GM18526 (cell line): ENCODE measurements around the gene OSBPL10.

Experiments
- POLR2A ChIP-seq: IDR thresholded peaks from 3 replicates; pipeline ENCODE4 v1.6.1; 2011; ENCODE audit not compliant: insufficient read length; ENCODE audit errors: extremely low read depth

OSBPL10 gene

DNA sequence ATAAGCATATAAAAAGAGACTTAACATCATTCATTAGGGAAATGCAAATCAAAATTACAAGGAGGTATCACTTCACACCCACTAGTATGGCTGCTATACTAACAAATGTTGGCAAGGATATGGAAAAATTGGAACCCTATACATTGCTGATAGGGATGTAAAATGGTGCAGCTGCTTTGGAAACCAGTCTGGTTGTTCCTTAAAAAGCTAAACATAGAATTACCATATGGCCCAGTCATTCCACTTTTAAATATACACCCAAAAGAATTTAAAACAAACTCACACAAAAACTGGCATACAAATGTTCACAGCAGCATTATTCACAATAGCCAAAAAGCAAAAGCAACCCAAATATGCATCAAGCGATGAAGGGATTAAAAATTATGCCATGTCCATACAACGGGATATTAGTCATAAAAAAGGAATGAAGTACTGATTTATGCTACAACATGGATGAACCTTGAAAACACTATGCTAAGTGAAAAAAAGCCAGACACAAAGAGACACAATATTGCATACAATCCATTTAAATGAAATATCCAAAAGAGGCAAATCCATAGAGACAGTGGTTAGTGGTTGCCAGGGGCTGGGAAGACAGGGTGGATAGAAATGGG lies 118.3 kb downstream of the OSBPL10 start:
- no peak for TF ChIP-seq POLR2A

DNA sequence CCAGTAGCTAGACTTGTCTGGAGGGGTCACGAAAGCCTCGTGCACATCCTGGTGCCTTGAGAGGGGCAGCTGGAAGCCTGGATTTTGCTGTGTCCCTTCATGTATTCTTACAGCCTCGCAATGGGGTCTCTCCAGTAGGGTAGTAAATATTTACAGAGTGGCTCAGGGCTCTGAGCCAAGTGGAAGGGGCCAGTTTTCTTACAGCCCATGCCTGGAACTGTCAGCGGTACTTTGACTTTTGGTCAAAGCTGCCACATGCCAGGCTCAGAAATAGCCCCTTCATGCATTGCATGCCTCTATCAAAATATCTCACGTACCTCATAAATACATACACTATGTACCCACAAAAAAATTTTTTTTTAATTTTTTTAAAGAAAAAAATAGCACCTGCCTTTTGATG lies 119.2 kb downstream of the OSBPL10 start:
- no peak for TF ChIP-seq POLR2A

DNA sequence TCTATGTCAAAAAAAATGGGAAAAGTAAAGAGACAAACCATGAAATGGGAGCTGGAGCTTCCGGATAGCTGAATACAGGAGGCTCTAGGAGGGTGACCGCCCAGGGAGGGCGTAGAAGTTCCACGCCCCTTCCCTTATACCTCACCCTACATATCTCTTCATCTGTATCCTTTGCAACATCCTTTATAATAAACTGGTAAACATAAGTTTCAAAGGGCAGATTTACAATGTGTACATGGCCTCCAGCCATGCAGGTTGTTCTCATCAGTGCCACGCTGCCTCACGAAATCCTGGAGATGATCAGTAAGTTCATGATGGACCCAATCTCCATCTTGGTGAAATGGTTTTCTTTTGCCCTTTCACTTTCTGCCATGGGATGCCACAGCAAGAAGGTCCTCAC lies 121.8 kb downstream of the OSBPL10 start:
- no peak for TF ChIP-seq POLR2A

DNA sequence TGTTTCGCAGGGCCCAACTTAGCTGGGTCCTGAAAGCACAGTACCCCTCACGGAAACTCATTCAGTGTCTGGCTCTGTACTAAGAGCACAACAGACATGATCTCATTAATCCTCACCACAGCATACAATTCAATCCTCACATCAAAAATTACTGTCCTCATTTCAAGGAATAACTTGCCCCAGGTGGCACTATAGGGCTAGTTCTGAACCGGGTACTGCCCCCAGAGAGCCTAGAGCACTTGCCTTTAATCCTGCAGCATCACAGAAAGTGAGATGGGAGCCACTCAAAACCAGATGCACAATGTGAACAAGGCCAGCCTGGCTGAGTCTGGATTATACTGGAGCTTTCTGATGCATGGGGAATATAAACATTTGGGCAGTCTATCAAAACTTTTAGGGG lies 122.6 kb downstream of the OSBPL10 start:
- no peak for TF ChIP-seq POLR2A

DNA sequence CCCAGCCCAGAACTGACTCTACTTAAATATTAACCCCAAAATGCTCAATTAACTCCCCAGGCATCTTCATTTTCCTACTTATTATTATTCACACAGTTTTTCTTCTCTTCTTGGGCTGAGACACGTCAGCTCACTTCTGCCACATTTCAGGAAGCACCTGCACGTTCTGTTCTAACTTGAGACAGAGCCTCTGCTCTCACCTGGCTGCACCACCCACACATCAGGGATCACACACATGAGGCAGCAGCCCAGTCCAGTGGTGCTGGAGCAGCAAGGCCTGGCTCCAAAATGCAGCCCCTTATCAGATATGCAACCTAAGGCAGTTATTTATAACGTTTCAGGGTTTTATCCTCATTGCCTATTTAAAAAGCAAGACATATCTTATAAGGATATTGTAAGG lies 127.5 kb downstream of the OSBPL10 start:
- TF ChIP-seq POLR2A = no peak

DNA sequence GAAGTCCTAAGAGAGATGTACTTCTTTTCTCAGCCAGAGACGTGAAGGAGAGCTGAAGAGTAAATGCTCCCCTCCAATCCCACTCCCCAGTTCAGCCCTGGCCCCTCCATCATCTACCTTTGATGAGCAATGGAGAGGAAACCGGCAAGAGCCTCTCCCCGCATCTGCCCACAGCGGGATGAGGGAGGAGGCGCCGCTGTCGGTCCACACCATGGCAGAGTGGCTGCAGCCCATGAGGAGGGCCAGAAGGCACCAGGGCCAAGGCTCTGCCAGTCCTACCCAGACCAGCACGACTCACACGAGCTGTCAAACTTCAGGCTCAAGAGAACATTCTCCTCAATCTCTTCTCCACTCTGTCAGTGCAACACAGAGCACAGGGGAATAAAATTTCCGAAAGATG lies 129.8 kb downstream of the OSBPL10 start:
- no peak for TF ChIP-seq POLR2A

DNA sequence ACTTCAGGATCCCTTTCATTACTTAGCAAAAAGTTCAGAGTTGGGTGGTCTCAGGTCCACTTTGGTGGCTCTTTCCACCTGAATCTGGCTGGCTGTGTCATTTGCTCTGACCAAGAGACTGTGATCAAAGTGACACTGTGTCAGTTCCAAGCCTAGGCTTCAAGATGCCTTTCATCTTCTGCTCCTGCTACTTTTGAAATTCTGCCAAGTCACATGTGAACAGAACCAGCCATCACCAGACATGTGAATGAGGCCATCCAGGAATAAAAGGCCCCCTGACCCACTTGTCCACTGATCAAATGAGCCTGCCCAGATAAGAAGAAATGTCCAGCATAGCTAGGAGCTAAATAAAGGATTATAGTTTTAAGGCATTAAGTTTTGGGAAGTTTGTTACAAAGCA lies 132.2 kb downstream of the OSBPL10 start:
- no peak for TF ChIP-seq POLR2A

DNA sequence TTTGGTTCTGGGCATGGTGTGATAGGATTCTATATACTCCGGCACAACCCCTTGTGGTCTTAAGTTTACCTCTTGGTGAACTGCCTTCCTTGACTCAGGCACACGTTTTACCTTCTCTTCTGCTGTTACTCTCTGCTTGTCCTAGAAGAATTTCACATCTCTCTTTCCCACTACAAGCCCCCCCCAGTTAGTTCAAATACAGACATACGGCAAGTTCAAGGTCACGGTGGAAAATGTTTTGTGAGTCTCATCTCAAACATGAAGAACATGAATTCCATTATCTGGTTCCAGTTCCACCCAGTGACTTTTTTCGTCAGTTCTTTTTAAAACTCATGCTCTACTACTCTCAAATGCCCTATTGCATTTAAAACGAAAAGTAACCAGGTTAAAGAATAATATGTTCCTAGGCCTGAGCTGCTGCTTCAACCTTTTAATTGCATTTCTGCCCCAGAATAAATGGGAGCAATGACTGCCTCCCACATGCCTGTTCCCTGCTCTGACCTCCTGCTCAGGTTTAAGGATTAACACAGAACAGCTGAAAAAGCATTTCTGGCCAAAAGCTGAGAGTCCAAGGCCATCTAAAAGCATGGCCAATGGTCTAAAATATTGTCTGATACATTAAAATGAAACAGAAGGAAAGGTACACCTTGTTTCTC lies 132.8 kb downstream of the OSBPL10 start:
- TF ChIP-seq POLR2A = no peak

DNA sequence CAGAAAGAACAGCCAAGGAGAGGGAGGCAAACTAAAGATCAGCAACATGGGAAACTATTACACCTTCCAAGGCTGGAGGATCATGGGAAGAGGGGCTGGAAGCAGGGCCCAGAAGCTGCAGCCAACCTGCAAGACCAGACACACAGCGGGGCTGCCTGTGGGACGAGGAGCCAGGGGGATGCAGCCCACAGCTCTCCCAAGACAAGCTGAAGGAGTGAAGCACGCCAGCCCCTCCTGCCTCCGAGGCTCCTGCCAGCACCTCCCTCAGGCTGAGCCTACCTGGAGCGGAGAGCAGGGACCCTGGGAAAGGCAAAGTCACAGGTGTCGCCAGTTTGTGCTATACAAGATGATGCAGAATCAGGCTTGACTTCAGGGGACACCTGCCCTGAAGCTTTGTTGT lies 133.3 kb downstream of the OSBPL10 start:
- no peak for TF ChIP-seq POLR2A

DNA sequence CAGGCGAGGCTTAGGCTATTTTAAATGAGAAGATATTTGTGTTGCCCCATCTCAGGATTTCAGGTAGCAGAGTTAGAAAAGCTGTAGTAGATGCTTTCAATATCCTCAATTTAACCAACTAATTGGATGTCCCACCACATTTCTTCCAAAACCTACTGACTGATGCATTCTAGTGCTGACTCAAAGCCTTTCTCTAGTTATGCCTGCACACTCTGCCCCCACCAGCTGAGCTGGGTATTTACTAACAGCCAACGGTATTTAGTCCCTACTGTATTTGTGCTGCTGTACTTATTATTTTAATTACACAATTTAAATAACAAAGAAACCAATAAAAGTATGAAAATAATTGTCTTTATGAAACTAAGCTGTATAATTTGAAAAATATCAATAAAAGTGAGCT lies 139.5 kb downstream of the OSBPL10 start:
- TF ChIP-seq POLR2A = no peak

DNA sequence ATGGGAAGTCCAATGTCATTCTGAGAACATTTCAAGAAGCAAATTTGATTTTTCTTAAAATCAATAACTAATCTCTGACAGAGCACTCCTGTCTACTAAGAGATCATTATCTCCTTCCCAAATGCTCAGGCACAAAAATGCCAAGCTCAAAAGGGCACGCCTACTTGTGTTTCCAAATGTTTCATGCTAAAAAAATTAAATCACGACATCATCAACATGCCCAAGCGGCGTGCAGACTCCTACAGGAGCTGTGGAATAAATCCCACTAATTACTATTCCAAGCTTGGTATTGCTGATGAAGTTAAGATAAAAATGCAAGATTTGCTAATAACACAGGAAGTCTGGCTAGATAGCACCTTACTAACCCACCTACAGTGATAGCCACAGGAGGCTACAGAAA lies 140.8 kb downstream of the OSBPL10 start:
- TF ChIP-seq POLR2A = no peak

DNA sequence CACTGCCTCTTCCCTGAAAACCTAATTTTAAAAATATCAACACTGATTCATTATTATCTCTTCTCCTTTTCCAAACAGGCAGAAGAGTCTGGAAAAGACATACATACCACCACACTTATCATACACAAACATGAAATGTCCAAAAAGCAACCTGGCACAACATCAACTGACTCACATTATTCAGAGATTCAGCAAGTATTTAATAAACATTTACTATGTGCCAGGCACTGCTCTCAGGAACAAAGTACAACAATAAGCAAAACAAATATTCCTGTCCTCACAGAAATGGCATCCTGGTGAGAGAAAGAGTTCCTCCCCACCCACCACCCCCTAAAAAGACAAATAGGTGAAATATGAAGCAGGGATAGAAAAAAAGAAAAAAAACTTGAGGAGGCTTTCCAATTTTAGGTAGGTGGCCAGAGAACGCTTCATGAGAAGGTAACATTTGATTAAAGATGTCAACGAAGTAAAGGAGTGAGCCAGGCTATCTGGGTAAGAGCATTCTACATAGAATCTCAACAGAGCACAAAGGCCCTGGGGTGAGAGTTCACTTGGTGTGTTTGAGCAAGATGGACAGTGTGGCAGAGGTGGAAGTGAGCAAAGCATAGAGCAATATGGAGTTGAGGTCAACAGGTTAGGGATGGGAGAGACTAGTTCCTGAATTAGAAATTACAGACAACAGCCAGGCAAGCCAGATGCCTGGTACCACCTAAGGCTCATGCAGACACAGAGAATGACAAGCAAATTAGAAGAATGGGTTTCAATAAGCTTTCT lies 141.7 kb downstream of the OSBPL10 start:
- TF ChIP-seq POLR2A = no peak

DNA sequence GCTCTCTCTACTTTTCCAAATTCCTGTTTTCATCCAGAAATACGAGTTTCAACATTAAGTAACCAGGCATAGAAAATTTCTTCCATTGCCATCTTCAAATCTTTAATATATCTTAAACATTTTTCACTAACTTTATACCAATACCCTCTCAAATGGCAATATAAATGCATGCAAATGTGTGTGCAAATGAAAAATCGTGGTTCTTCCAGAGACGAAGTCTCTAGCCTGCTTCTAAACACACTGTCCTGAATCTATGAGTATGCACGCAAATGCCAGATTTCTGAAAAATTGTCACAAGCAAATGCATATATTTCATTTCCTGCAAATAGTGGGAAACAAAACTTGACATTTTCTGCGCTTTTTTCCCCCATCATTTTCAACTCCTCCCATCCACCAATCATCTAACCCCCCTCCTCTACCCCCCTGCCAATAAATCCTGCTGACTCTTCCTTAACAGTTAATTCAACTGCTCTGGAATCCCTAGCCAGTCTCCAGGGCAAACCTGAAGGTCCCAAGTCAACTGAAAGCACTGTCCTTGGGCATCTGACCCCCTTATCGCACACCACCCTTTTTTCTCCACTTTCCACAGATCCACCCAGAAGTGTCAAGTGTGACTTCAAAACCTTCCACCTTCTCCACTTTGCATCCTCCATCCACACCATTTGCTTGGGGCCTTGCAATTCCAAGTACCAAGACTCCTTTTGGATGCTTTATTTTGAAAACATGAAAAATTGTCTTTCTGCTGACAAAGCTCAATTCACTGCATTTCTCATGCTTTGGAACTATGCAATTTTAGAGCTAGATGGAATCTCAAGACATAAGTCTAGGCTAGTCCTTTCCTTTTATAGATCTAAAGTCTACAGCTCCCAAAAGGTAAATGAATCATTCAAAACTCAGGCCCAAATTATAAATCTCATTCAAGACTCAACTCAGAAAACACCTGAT lies 144.7 kb downstream of the OSBPL10 start:
- TF ChIP-seq POLR2A = no peak

DNA sequence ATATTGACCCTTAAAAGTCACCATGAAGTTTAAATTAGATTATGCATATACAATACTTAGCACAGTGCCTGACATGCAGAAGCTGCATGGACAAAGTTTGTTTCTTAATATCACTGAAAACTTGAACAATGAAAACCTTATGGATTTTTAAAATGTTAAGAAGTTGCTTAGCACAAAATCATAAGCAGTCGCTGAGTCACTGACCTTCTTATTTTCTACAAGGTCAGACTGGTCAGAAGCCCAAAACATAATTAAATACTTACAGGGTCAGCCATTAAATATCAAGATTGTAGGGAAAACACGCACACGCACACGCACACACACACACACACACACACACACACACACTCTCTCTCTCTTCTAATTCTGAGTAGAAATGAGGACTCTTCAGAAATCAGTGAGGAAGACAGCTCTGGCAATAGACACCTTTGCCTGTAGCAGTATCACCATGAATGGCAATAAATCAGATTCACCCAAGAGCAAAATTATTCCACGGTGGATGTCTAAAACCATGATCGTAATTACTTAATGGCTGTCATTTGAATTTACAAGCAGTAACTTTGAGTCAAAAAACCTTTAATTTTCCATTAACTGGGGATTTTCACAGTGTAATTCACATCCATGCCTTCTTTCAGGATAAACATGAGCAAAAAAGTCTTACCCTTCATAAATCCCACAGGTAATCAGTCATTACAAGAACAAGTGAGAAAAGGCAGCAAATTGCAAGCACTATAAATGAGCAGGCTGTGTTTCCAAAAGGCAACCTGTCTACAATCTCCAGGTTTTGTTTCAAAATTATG lies 147.5 kb downstream of the OSBPL10 start:
- no peak for TF ChIP-seq POLR2A
